Activated CD4-positive, alpha-beta T cell treated with anti-CD3 and anti-CD28 coated beads, Interleukin-2, amount 50 U/mL, for 4 hours (primary cell): Measurements from ENCODE around the gene CGRRF1.

ENCODE experiments used
- DNase-seq, 2 experiments: peaks; one replicate each; pipeline ENCODE4 v3.0.0-alpha.2; 2020

The CGRRF1 gene

GRCh38 chr14:54582334-54582733 lies 72.6 kb downstream of the CGRRF1 start:
- no peak for DNase-seq

GRCh38 chr14:54584097-54584496 lies 74.4 kb downstream of the CGRRF1 start:
- DNase-seq, result no peak

- no peak for DNase-seq
These were observed 75.5 kb downstream of the CGRRF1 start for GRCh38 chr14:54585214-54585613.
